ENCODE results near the gene XYLT2.
"Not testable (repeated sequence)": the region's sequence is repeated elsewhere in the genome, so short reads cannot be mapped to it uniquely, and the experiment has no call there.

Gene XYLT2

GRCh38 chr17:50345432-50346312, at the start of gene XYLT2:
Gene XYLT2, plus strand, starts transcription at chr17:50346126. Its CDS starts 15 bp downstream, at chr17:50346141.
- DNase-seq = peak; percentile 77 to 84

GRCh38 chr17:50297407-50297865, 48.5 kb upstream of the XYLT2 start:
- DNase-seq = peak; percentile 73 to 78

- DNase-seq = no peak
Measured at GRCh38 chr17:50298018-50298417, 47.9 kb upstream of the XYLT2 start.

GRCh38 chr17:50299776-50300175, 46.1 kb upstream of the XYLT2 start:
- DNase-seq = no peak

- not testable (repeated sequence) for DNase-seq
Measured at GRCh38 chr17:50300824-50301223, 45.1 kb upstream of the XYLT2 start.

- DNase-seq = no peak
Measured at GRCh38 chr17:50301891-50302584, 43.9 kb upstream of the XYLT2 start.

GRCh38 chr17:50303051-50303450, 42.9 kb upstream of the XYLT2 start:
- no peak for DNase-seq

GRCh38 chr17:50303596-50303995, 42.3 kb upstream of the XYLT2 start:
- no peak for DNase-seq

- no peak for DNase-seq
Measured at GRCh38 chr17:50304781-50305404, 41.0 kb upstream of the XYLT2 start.

- DNase-seq = no peak
Measured at GRCh38 chr17:50307654-50308053, 38.3 kb upstream of the XYLT2 start.

GRCh38 chr17:50308666-50309065, 37.3 kb upstream of the XYLT2 start:
- DNase-seq = no peak

GRCh38 chr17:50310455-50311111, 35.3 kb upstream of the XYLT2 start:
- DNase-seq = no peak

- DNase-seq = no peak
Measured at GRCh38 chr17:50311112-50311460, 34.8 kb upstream of the XYLT2 start.

GRCh38 chr17:50311483-50311882, 34.4 kb upstream of the XYLT2 start:
- DNase-seq = no peak

- DNase-seq = no peak
Measured at GRCh38 chr17:50312308-50312707, 33.6 kb upstream of the XYLT2 start.

GRCh38 chr17:50314456-50315011, 31.4 kb upstream of the XYLT2 start:
- no peak for DNase-seq

GRCh38 chr17:50316016-50316587, 29.8 kb upstream of the XYLT2 start:
- DNase-seq = no peak

- DNase-seq = not testable (repeated sequence)
Measured at GRCh38 chr17:50316660-50317059, 29.3 kb upstream of the XYLT2 start.

- no peak for DNase-seq
Measured at GRCh38 chr17:50317121-50317520, 28.8 kb upstream of the XYLT2 start.

- DNase-seq = no peak
Measured at GRCh38 chr17:50318501-50319285, 27.2 kb upstream of the XYLT2 start.

- DNase-seq = no peak
Measured at GRCh38 chr17:50319306-50320004, 26.5 kb upstream of the XYLT2 start.
